Measurements from ENCODE around the gene ZZZ3. TPM values are rescaled to one million over a fixed set of nuclear protein-coding genes. Genes with fewer than 3 reads are reported as not detected.
"Not testable (repeated sequence)": the region's sequence is repeated elsewhere in the genome, so short reads cannot be mapped to it uniquely, and the experiment has no call there.

Gene ZZZ3
- total RNA-seq, 1 donor from 2014 or later = 118 TPM

GRCh38 chr1:77670330-77670729 is 12.1 kb downstream of the ZZZ3 start:
- no peak for DNase-seq (ENCODE audit: low read depth)

- no peak for DNase-seq (ENCODE audit: low read depth)
Observed at GRCh38 chr1:77668924-77669449, 13.5 kb downstream of the ZZZ3 start.

GRCh38 chr1:77664939-77665516 is 17.4 kb downstream of the ZZZ3 start:
- peak; percentile 37 for DNase-seq (ENCODE audit: low read depth)

- no peak for DNase-seq (ENCODE audit: low read depth)
Observed at GRCh38 chr1:77661696-77662095, 20.8 kb downstream of the ZZZ3 start.

GRCh38 chr1:77659879-77660593 is 22.4 kb downstream of the ZZZ3 start:
- no peak for DNase-seq (ENCODE audit: low read depth)

- no peak for DNase-seq (ENCODE audit: low read depth)
Observed at GRCh38 chr1:77658271-77658670, 24.2 kb downstream of the ZZZ3 start.

- no peak for DNase-seq (ENCODE audit: low read depth)
Observed at GRCh38 chr1:77655431-77655974, 27.0 kb downstream of the ZZZ3 start.

- DNase-seq (ENCODE audit: low read depth) = no peak
Observed at GRCh38 chr1:77652970-77653516, 29.4 kb downstream of the ZZZ3 start.

- no peak for DNase-seq (ENCODE audit: low read depth)
Observed at GRCh38 chr1:77652268-77652667, 30.2 kb downstream of the ZZZ3 start.

- DNase-seq (ENCODE audit: low read depth) = no peak
Observed at GRCh38 chr1:77649127-77649526, 33.3 kb downstream of the ZZZ3 start.

- not testable (repeated sequence) for DNase-seq (ENCODE audit: low read depth)
Observed at GRCh38 chr1:77646224-77646623, 36.2 kb downstream of the ZZZ3 start.

- DNase-seq (ENCODE audit: low read depth) = no peak
Observed at GRCh38 chr1:77643456-77643855, 39.0 kb downstream of the ZZZ3 start.

- DNase-seq (ENCODE audit: low read depth) = no peak
Observed at GRCh38 chr1:77642941-77643340, 39.5 kb downstream of the ZZZ3 start.

GRCh38 chr1:77642196-77642595 is 40.3 kb downstream of the ZZZ3 start:
- DNase-seq (ENCODE audit: low read depth) = no peak

GRCh38 chr1:77639557-77640069 is 42.8 kb downstream of the ZZZ3 start:
- DNase-seq (ENCODE audit: low read depth) = no peak

GRCh38 chr1:77639056-77639455 is 43.4 kb downstream of the ZZZ3 start:
- peak; percentile 71 for DNase-seq (ENCODE audit: low read depth)

GRCh38 chr1:77636864-77637263 is 45.6 kb downstream of the ZZZ3 start:
- peak; percentile 32 for DNase-seq (ENCODE audit: low read depth)

Other genes with a start within 250 kb of the ZZZ3 start
- 110 and 113 TPM in 2 replicates for gene USP33, start 77.2 kb upstream of the ZZZ3 start, total RNA-seq
- gene MIGA1, start 97.0 kb upstream of the ZZZ3 start, total RNA-seq = 21.2 and 23.9 TPM in 2 replicates
- gene NEXN, start 206.0 kb upstream of the ZZZ3 start, total RNA-seq = 6.4 and 22.4 TPM in 2 replicates